NCI-H1930 (cell line): ENCODE data around the gene NMNAT2.

Source experiments
- DNase-seq, 2 experiments: peaks; one replicate each; lab custom pipeline; 2025; lab: John Stamatoyannopoulos, UW

NMNAT2 gene

GRCh38 chr1:183315991-183316758, 102.0 kb downstream of the NMNAT2 start:
- no peak for DNase-seq

- DNase-seq, result no peak
Measured at GRCh38 chr1:183313063-183313462, 105.1 kb downstream of the NMNAT2 start.

- no peak for DNase-seq
Measured at GRCh38 chr1:183310753-183311479, 107.3 kb downstream of the NMNAT2 start.

GRCh38 chr1:183308719-183309118, 109.5 kb downstream of the NMNAT2 start:
- no peak for DNase-seq

- no peak for DNase-seq
Measured at GRCh38 chr1:183306317-183307042, 111.7 kb downstream of the NMNAT2 start.

- DNase-seq, result no peak
Measured at GRCh38 chr1:183304440-183305107, 113.6 kb downstream of the NMNAT2 start.

GRCh38 chr1:183303901-183304300, 114.3 kb downstream of the NMNAT2 start:
- DNase-seq, result no peak

- DNase-seq, result no peak
Measured at GRCh38 chr1:183303323-183303645, 114.9 kb downstream of the NMNAT2 start.

- no peak for DNase-seq
Measured at GRCh38 chr1:183302452-183303322, 115.5 kb downstream of the NMNAT2 start.

GRCh38 chr1:183301239-183301638, 116.9 kb downstream of the NMNAT2 start:
- no peak for DNase-seq

GRCh38 chr1:183300828-183301227, 117.4 kb downstream of the NMNAT2 start:
- DNase-seq, result no peak

GRCh38 chr1:183300395-183300794, 117.8 kb downstream of the NMNAT2 start:
- no peak for DNase-seq

- no peak for DNase-seq
Measured at GRCh38 chr1:183296782-183297181, 121.4 kb downstream of the NMNAT2 start.

GRCh38 chr1:183295521-183295920, 122.7 kb downstream of the NMNAT2 start:
- DNase-seq, result no peak

- DNase-seq, result no peak
Measured at GRCh38 chr1:183293876-183294275, 124.3 kb downstream of the NMNAT2 start.

- no peak for DNase-seq
Measured at GRCh38 chr1:183293241-183293640, 124.9 kb downstream of the NMNAT2 start.

GRCh38 chr1:183291802-183292514, 126.2 kb downstream of the NMNAT2 start:
- DNase-seq, result no peak

- DNase-seq, result no peak
Measured at GRCh38 chr1:183291216-183291762, 126.9 kb downstream of the NMNAT2 start.

- no peak for DNase-seq
Measured at GRCh38 chr1:183290628-183291027, 127.6 kb downstream of the NMNAT2 start.

GRCh38 chr1:183289051-183289496, 129.1 kb downstream of the NMNAT2 start:
- no peak for DNase-seq
